Chondrocyte (in vitro differentiated cells): ENCODE measurements around the gene RIMKLB. TPM values are rescaled to one million over a fixed set of nuclear protein-coding genes. Genes with fewer than 3 reads are reported as not detected.

Source experiments
- DNase-seq: peaks from one replicate; pipeline ENCODE4 v3.0.0; 2021; ENCODE audit warnings: mixed read lengths, low spot score
- H3K27ac Mint-ChIP-seq: one replicate; pipeline ENCODE4 v1.8.0; 2021; ENCODE audit warnings: mild to moderate bottlenecking, moderate library complexity, mixed read lengths; ENCODE audit not compliant: unreplicated experiment
- H3K27me3 Mint-ChIP-seq: 2 replicates; pipeline ENCODE4 v1.8.0; 2021; ENCODE audit warnings: low read depth, mixed read lengths
- H3K36me3 Mint-ChIP-seq: 2 replicates; pipeline ENCODE4 v1.8.0; 2021; ENCODE audit warnings: low read depth, mixed read lengths
- H3K4me1 Mint-ChIP-seq: 2 replicates; pipeline ENCODE4 v1.8.0; 2021; ENCODE audit warnings: low read depth, mild to moderate bottlenecking, mixed read lengths
- H3K4me3 Mint-ChIP-seq: one replicate; pipeline ENCODE4 v1.8.0; 2021; ENCODE audit warnings: mild to moderate bottlenecking, moderate library complexity, mixed read lengths; ENCODE audit not compliant: unreplicated experiment
- H3K9me3 Mint-ChIP-seq: 2 replicates; pipeline ENCODE4 v1.8.0; 2021; ENCODE audit warnings: low read depth, mixed read lengths
- CTCF ChIP-seq: fragments of 200-600 bp; sonication (generic); IDR thresholded peaks from 2 replicates; pipeline ENCODE4 v1.5.0; 2021; ENCODE audit warnings: antibody characterized with exemption, mild to moderate bottlenecking, moderate library complexity
- total RNA-seq: library from RNA; stranded (reverse); gene quantifications from 3 replicates; pipeline ENCODE4 v1.2.1, GENCODE V29; 2021

Gene RIMKLB
- total RNA-seq, 1 donor from 2014 or later: 45.4 TPM

GRCh38 chr12:8668441-8668840, 29.4 kb upstream of the RIMKLB start:
- DNase-seq: no peak
- no peak for TF ChIP-seq CTCF
- Mint-ChIP-seq H3K4me1 (peaks cover 18% of the 10 kb centered on the region), H3K27me3 (peaks cover 2% of the 10 kb centered on the region), H3K36me3 (peaks cover 2% of the 10 kb centered on the region), H3K9me3 (no peaks in the 10 kb centered on the region), H3K4me3 (no peak overlapping the region), H3K27ac (no peak overlapping the region)

DNA sequence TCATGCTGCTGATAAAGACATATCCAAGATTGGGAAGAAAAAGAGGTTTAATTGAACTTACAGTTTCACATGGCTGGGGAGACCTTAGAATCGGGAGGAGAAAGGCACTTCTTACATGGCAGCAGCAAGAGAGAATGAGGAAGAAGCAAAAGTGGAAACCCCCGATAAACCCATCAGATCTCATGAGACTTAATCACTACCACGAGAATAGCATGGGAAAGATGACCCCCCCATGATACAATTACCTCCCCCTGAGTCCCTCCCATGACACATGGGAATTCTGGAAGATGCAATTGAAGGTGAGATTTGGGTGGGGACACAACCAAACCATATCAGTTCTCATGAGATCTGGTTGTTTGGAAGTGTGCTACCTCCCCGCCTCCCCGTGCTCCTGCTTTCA, 25.4 kb upstream of the RIMKLB start:
- Mint-ChIP-seq H3K27me3 (no peaks in the 10 kb centered on the region), H3K4me3 (no peak overlapping the region), H3K27ac (no peak overlapping the region), H3K9me3 (no peaks in the 10 kb centered on the region), H3K4me1 (peaks cover 13% of the 10 kb centered on the region), H3K36me3 (no peaks in the 10 kb centered on the region)
- no peak for DNase-seq
- no peak for TF ChIP-seq CTCF

- Mint-ChIP-seq H3K4me1 (peaks cover 30% of the 10 kb centered on the region), H3K9me3 (no peaks in the 10 kb centered on the region), H3K4me3 (no peak overlapping the region), H3K27ac (no peak overlapping the region), H3K27me3 (no peaks in the 10 kb centered on the region), H3K36me3 (no peaks in the 10 kb centered on the region)
- no peak for DNase-seq
- TF ChIP-seq CTCF: no peak
Observed at GRCh38 chr12:8675591-8676036, 22.2 kb upstream of the RIMKLB start.

GRCh38 chr12:8676651-8677050, 21.1 kb upstream of the RIMKLB start:
- Mint-ChIP-seq H3K36me3 (no peaks in the 10 kb centered on the region), H3K4me3 (no peak overlapping the region), H3K4me1 (peaks cover 41% of the 10 kb centered on the region), H3K9me3 (no peaks in the 10 kb centered on the region), H3K27me3 (no peaks in the 10 kb centered on the region), H3K27ac (no peak overlapping the region)
- DNase-seq: no peak
- no peak for TF ChIP-seq CTCF

GRCh38 chr12:8677362-8677761, 20.4 kb upstream of the RIMKLB start:
- no peak overlapping the region for H3K27ac Mint-ChIP-seq
- no peaks in the 10 kb centered on the region for H3K36me3 Mint-ChIP-seq
- H3K9me3 Mint-ChIP-seq: no peaks in the 10 kb centered on the region
- no peak for TF ChIP-seq CTCF
- no peaks in the 10 kb centered on the region for H3K27me3 Mint-ChIP-seq
- no peak for DNase-seq
- H3K4me3 Mint-ChIP-seq: no peak overlapping the region
- peaks cover 43% of the 10 kb centered on the region for H3K4me1 Mint-ChIP-seq
